Activated T-helper 1 cell treated with anti-CD3 and anti-CD28 coated beads, Interleukin-2, amount 50 U/mL, for 16 hours (primary cell): ENCODE data around the gene TSN.

ENCODE experiments used
- DNase-seq, 2 donors: peaks; one replicate each; pipeline ENCODE4 v3.0.0-alpha.2; 2020; ENCODE audit warnings: low read depth in 1 of 2, low spot score in 1 of 2

Gene TSN

GRCh38 chr2:121741450-121741849 is 14.0 kb upstream of the TSN start:
- DNase-seq: no peak

GRCh38 chr2:121746071-121746578 is 9.3 kb upstream of the TSN start:
- no peak for DNase-seq

GRCh38 chr2:121748202-121748601 is 7.2 kb upstream of the TSN start:
- DNase-seq: no peak

- no peak for DNase-seq
Measured at GRCh38 chr2:121754851-121755236, 607 bp upstream of the TSN start.

- DNase-seq: no peak
Measured at GRCh38 chr2:121764681-121765228, 9.3 kb downstream of the TSN start.

- no peak for DNase-seq
Measured at GRCh38 chr2:121766624-121767023, 11.2 kb downstream of the TSN start.

GRCh38 chr2:121768143-121768755 is 12.8 kb downstream of the TSN start:
- DNase-seq: no peak

GRCh38 chr2:121771976-121772742 is 16.7 kb downstream of the TSN start:
- no peak for DNase-seq

GRCh38 chr2:121774235-121774634 is 18.8 kb downstream of the TSN start:
- no peak for DNase-seq

GRCh38 chr2:121776361-121776760 is 20.9 kb downstream of the TSN start:
- DNase-seq: no peak

GRCh38 chr2:121776885-121777698 is 21.6 kb downstream of the TSN start:
- DNase-seq: no peak

GRCh38 chr2:121777699-121778058 is 22.2 kb downstream of the TSN start:
- no peak for DNase-seq

GRCh38 chr2:121778741-121779487 is 23.5 kb downstream of the TSN start:
- no peak for DNase-seq

GRCh38 chr2:121783180-121783579 is 27.7 kb downstream of the TSN start:
- no peak for DNase-seq

- DNase-seq: no peak
Measured at GRCh38 chr2:121788685-121789084, 33.2 kb downstream of the TSN start.

GRCh38 chr2:121790276-121790956 is 35.0 kb downstream of the TSN start:
- DNase-seq: no peak

GRCh38 chr2:121791290-121791689 is 35.8 kb downstream of the TSN start:
- DNase-seq: no peak

GRCh38 chr2:121791801-121792221 is 36.4 kb downstream of the TSN start:
- DNase-seq: no peak

GRCh38 chr2:121793816-121794215 is 38.4 kb downstream of the TSN start:
- DNase-seq: no peak

- no peak for DNase-seq
Measured at GRCh38 chr2:121794233-121794632, 38.8 kb downstream of the TSN start.
